Fibroblast of villous mesenchyme (primary cell): ENCODE data around the gene CCL11. TPM values are rescaled to one million over a fixed set of nuclear protein-coding genes. Genes with fewer than 3 reads are reported as not detected.
A peak's percentile ranks its signal among the peaks of the same experiment; 100 is the strongest.

Experiments used
- DNase-seq: peaks from one replicate; pipeline ENCODE4 v3.0.0-alpha.2; 2010; ENCODE audit warnings: low read depth
- H3K4me3 ChIP-seq: 2 replicates; pipeline ENCODE4 v1.5.1; 2011; ENCODE audit warnings: low read depth, mild to moderate bottlenecking, low read length
- CTCF ChIP-seq: IDR thresholded peaks from 2 replicates; pipeline ENCODE4 v1.5.1; 2012; ENCODE audit warnings: low read depth, mild to moderate bottlenecking, low read length; ENCODE audit not compliant: insufficient read depth
- total RNA-seq: library from RNA; depleted of rRNA; stranded (reverse); fragments of >200 nt; gene quantifications from 2 replicates; pipeline ENCODE4 v1.2.3, GENCODE V29; 2012

CCL11 gene
- total RNA-seq, 1 donor: not detected

- DNase-seq: no peak
- TF ChIP-seq CTCF: no peak
- H3K4me3 ChIP-seq: peak overlapping the region; percentile 48
Measured at GRCh38 chr17:34255841-34256240, 29.7 kb upstream of the CCL11 start.

- no peak for DNase-seq
- no peak for TF ChIP-seq CTCF
- no peak overlapping the region for H3K4me3 ChIP-seq
Measured at GRCh38 chr17:34257299-34257985, 28.1 kb upstream of the CCL11 start.

GRCh38 chr17:34257986-34258326 is 27.6 kb upstream of the CCL11 start:
- no peak overlapping the region for H3K4me3 ChIP-seq
- TF ChIP-seq CTCF: no peak
- DNase-seq: no peak

GRCh38 chr17:34259146-34259545 is 26.4 kb upstream of the CCL11 start:
- no peak for TF ChIP-seq CTCF
- H3K4me3 ChIP-seq: no peak overlapping the region
- DNase-seq: no peak

- DNase-seq: no peak
- no peak for TF ChIP-seq CTCF
Measured at GRCh38 chr17:34260861-34261260, 24.7 kb upstream of the CCL11 start.

GRCh38 chr17:34261568-34262337 is 23.8 kb upstream of the CCL11 start:
- H3K4me3 ChIP-seq: no peak overlapping the region
- TF ChIP-seq CTCF: no peak

More at GRCh38 chr17:34260861-34261260, 24.7 kb upstream of the CCL11 start:
- no peak overlapping the region for H3K4me3 ChIP-seq

GRCh38 chr17:34265711-34266110 is 19.8 kb upstream of the CCL11 start:
- DNase-seq: no peak
- TF ChIP-seq CTCF: no peak
- H3K4me3 ChIP-seq: no peak overlapping the region

More at GRCh38 chr17:34261568-34262337, 23.8 kb upstream of the CCL11 start:
- no peak for DNase-seq
